ENCODE measurements around the gene PDE9A. TPM values are rescaled to one million over a fixed set of nuclear protein-coding genes. Genes with fewer than 3 reads are reported as not detected.

Gene PDE9A
- total RNA-seq, 1 donor from 2014 or later = 1.6 TPM

- no peak overlapping the region for H3K4me3 ChIP-seq (ENCODE audit: low read length in 3 of 3)
- H3K4me1 ChIP-seq (ENCODE audit: control insufficient read depth in 3 of 3, insufficient read depth in 3 of 3, low read length in 3 of 3) = peaks cover 0 to 11% (median 2%) of the 10 kb centered on the region in 3 donors
- no peak overlapping the region for H3K9ac ChIP-seq (ENCODE audit: low read depth in 1 of 3, low read length in 3 of 3)
- no peaks in the 10 kb centered on the region for H3K36me3 ChIP-seq (ENCODE audit: control insufficient read depth in 3 of 3, insufficient read depth in 3 of 3, low read length in 3 of 3)
- no peak overlapping the region for H3K27ac ChIP-seq (ENCODE audit: low read depth, low read length)
- H3K27me3 ChIP-seq (ENCODE audit: control insufficient read depth in 3 of 3, insufficient read depth in 3 of 3, low read length in 3 of 3) = peaks cover 13 to 40% (median 25%) of the 10 kb centered on the region in 3 donors
- H3K9me3 ChIP-seq (ENCODE audit: control insufficient read depth in 3 of 3, low read length in 3 of 3) = no peaks in the 10 kb centered on the region
Observed at GRCh38 chr21:42677339-42678321, 24.2 kb downstream of the PDE9A start.

DNA sequence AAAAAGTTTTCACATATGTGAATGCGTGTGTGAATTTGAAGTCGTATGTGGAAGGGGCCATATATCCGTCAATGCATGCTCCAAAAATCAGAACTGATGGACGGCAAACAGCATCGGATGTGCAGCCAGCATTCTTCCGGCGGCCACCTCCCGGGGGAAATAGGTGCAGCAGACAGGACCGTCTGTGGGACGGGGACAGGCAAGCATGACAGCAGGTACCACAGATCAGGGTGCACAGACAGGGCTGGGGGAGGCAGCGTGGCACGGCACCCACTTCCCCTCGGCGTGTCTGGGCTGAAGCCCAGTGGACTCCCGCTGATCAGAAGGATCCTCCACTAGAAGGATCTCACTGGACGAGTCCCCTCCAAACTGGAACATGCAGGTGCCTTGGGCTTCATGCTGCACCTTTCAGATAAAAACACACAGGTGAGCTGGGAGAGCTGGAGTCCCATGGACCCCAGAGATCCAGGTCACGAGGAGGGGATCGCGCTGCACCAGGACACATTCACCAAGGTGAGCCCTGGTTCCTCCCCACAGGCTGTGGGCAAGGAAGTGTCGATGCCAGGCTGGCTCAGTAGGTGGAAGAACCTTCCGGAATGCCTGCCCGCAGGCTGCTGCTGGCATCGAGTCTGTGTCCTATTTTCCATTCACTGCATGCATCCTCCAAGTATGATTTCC, 25.3 kb downstream of the PDE9A start:
- Histone ChIP-seq H3K27ac (ENCODE audit: low read depth, low read length) (no peak overlapping the region), H3K9me3 (ENCODE audit: control insufficient read depth in 3 of 3, low read length in 3 of 3) (no peaks in the 10 kb centered on the region), H3K9ac (ENCODE audit: low read depth in 1 of 3, low read length in 3 of 3) (no peak overlapping the region), H3K4me1 (ENCODE audit: control insufficient read depth in 3 of 3, insufficient read depth in 3 of 3, low read length in 3 of 3) (peaks cover 0 to 9% (median 2%) of the 10 kb centered on the region in 3 donors), H3K27me3 (ENCODE audit: control insufficient read depth in 3 of 3, insufficient read depth in 3 of 3, low read length in 3 of 3) (peaks cover 16 to 45% (median 29%) of the 10 kb centered on the region in 3 donors), H3K36me3 (ENCODE audit: control insufficient read depth in 3 of 3, insufficient read depth in 3 of 3, low read length in 3 of 3) (no peaks in the 10 kb centered on the region), H3K4me3 (ENCODE audit: low read length in 3 of 3) (no peak overlapping the region)

- Histone ChIP-seq H3K4me3 (ENCODE audit: low read length in 3 of 3) (no peak overlapping the region), H3K27me3 (ENCODE audit: control insufficient read depth in 3 of 3, insufficient read depth in 3 of 3, low read length in 3 of 3) (peaks cover 20 to 47% (median 35%) of the 10 kb centered on the region in 3 donors), H3K4me1 (ENCODE audit: control insufficient read depth in 3 of 3, insufficient read depth in 3 of 3, low read length in 3 of 3) (peaks cover 2 to 10% (median 4%) of the 10 kb centered on the region in 3 donors), H3K9me3 (ENCODE audit: control insufficient read depth in 3 of 3, low read length in 3 of 3) (no peaks in the 10 kb centered on the region), H3K27ac (ENCODE audit: low read depth, low read length) (no peak overlapping the region), H3K9ac (ENCODE audit: low read depth in 1 of 3, low read length in 3 of 3) (no peak overlapping the region), H3K36me3 (ENCODE audit: control insufficient read depth in 3 of 3, insufficient read depth in 3 of 3, low read length in 3 of 3) (no peaks in the 10 kb centered on the region)
Observed at GRCh38 chr21:42679319-42680057, 26.1 kb downstream of the PDE9A start.

DNA sequence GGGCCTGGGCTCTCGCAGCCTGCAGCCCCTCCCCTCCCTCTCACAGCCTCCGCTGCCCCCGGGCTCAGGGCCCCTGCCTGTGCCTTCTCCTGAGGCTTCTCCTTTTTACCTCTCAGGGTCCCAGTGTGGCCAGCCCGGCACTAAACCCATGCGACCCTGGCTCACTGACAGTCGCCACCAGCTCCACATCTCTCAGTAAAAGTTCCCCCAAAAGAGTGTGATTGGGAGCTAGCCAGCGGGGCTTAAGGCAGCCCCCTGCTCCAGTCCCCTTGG, 26.6 kb downstream of the PDE9A start:
- Histone ChIP-seq H3K9ac (ENCODE audit: low read depth in 1 of 3, low read length in 3 of 3) (no peak overlapping the region), H3K4me3 (ENCODE audit: low read length in 3 of 3) (no peak overlapping the region), H3K27ac (ENCODE audit: low read depth, low read length) (no peak overlapping the region), H3K27me3 (ENCODE audit: control insufficient read depth in 3 of 3, insufficient read depth in 3 of 3, low read length in 3 of 3) (peaks cover 22 to 50% (median 40%) of the 10 kb centered on the region in 3 donors), H3K4me1 (ENCODE audit: control insufficient read depth in 3 of 3, insufficient read depth in 3 of 3, low read length in 3 of 3) (peaks cover 4 to 9% (median 7%) of the 10 kb centered on the region in 3 donors), H3K9me3 (ENCODE audit: control insufficient read depth in 3 of 3, low read length in 3 of 3) (no peaks in the 10 kb centered on the region), H3K36me3 (ENCODE audit: control insufficient read depth in 3 of 3, insufficient read depth in 3 of 3, low read length in 3 of 3) (no peaks in the 10 kb centered on the region)

DNA sequence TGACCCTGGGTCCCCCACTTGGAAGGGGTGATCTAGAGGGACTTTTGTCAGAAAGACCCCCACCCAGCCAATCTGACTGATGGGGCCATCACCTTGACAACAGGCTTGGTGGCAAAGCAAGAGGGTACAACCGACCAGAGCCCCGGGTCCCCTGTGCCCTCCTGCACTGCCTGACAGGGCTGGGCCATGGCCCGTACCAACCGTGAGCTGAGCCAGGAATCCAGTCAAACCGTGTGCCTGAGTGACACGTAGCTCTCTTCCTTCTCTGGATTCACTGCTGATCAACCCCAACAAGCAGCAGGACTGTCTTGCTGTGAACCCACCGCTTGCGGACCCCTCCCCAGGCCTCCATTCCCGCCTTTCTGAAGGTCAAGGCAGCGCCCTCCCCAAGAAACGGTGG, 27.0 kb downstream of the PDE9A start:
- Histone ChIP-seq H3K9me3 (ENCODE audit: control insufficient read depth in 3 of 3, low read length in 3 of 3) (no peaks in the 10 kb centered on the region), H3K9ac (ENCODE audit: low read depth in 1 of 3, low read length in 3 of 3) (no peak overlapping the region), H3K4me3 (ENCODE audit: low read length in 3 of 3) (no peak overlapping the region), H3K4me1 (ENCODE audit: control insufficient read depth in 3 of 3, insufficient read depth in 3 of 3, low read length in 3 of 3) (peaks cover 4 to 9% (median 7%) of the 10 kb centered on the region in 3 donors), H3K27ac (ENCODE audit: low read depth, low read length) (no peak overlapping the region), H3K36me3 (ENCODE audit: control insufficient read depth in 3 of 3, insufficient read depth in 3 of 3, low read length in 3 of 3) (no peaks in the 10 kb centered on the region), H3K27me3 (ENCODE audit: control insufficient read depth in 3 of 3, insufficient read depth in 3 of 3, low read length in 3 of 3) (peaks cover 22 to 52% (median 41%) of the 10 kb centered on the region in 3 donors)

DNA sequence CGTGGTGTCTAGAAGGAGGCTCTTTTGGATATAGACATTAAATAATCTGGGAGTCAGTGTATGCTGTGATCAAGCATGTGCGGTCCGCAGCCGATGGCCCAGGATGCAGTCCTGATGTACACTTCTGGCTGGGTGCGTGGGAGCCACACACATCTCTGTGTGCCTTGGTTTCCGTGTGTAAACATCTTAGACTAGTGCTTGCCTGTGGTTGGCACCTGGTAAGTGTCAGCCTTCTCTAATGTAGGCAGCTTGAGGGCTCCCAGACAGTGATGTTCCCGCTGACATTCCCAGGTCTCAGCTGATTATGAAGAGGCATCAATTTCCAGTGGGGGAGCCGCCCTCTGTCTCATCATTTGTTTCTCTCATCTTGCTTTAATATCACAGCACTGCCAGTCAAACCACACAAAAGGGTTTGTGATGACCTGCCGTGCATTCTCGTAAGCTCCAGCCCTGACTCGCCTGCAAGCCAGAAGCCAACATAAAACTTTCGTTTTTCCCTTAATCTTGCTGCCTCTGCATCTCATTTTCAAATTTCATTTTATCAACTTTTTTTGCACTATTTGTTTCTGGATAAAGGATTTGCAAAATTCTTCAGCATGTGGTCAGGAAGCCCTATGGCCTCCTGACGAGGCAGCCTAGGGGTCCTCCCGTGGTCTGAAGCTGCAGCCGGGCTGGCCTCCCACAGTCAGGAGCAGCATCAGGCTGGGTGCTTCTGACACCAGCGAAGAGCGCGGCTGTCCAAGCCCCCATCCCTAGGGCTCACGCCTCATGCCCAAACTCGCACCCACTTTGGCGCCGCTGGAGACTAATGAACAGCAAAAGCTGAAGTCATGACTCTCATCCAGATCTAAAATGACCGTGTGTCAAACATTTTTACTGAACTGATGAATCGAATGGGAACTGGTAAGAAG, 28.1 kb downstream of the PDE9A start:
- Histone ChIP-seq H3K4me1 (ENCODE audit: control insufficient read depth in 3 of 3, insufficient read depth in 3 of 3, low read length in 3 of 3) (peaks cover 4 to 9% (median 7%) of the 10 kb centered on the region in 3 donors), H3K27ac (ENCODE audit: low read depth, low read length) (no peak overlapping the region), H3K27me3 (ENCODE audit: control insufficient read depth in 3 of 3, insufficient read depth in 3 of 3, low read length in 3 of 3) (peaks cover 22 to 56% (median 41%) of the 10 kb centered on the region in 3 donors), H3K9ac (ENCODE audit: low read depth in 1 of 3, low read length in 3 of 3) (no peak overlapping the region), H3K4me3 (ENCODE audit: low read length in 3 of 3) (no peak overlapping the region), H3K36me3 (ENCODE audit: control insufficient read depth in 3 of 3, insufficient read depth in 3 of 3, low read length in 3 of 3) (no peaks in the 10 kb centered on the region), H3K9me3 (ENCODE audit: control insufficient read depth in 3 of 3, low read length in 3 of 3) (no peaks in the 10 kb centered on the region)

DNA sequence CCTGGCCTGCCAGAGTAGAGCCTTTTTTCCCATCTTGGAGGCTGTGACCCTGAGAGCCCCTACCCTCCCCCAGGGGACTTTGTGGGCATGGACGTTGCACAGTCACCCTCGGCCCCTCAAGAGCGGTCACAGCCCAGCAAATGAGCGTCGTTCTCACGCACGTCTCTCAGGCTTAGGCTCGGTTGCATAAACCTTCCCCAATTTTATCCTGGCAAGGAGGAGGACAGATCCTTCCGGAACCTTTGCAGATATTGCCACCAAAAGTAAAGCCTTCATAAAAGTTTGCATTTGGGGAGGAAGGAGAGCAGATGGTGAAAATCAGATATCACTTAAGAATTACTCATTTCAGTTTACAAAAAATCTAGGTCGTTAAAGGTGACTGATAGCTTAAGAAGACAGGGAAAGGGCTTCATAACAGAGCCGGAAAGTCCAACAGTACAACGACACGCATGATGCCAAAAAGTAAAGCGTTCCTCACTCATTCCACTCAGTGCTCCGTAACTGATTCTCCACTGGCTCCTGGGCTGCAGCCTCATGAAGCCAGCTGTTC, 29.3 kb downstream of the PDE9A start:
- Histone ChIP-seq H3K4me3 (ENCODE audit: low read length in 3 of 3) (no peak overlapping the region), H3K27me3 (ENCODE audit: control insufficient read depth in 3 of 3, insufficient read depth in 3 of 3, low read length in 3 of 3) (peaks cover 22 to 56% (median 39%) of the 10 kb centered on the region in 3 donors), H3K9ac (ENCODE audit: low read depth in 1 of 3, low read length in 3 of 3) (no peak overlapping the region), H3K27ac (ENCODE audit: low read depth, low read length) (no peak overlapping the region), H3K36me3 (ENCODE audit: control insufficient read depth in 3 of 3, insufficient read depth in 3 of 3, low read length in 3 of 3) (peaks cover 0 to 1% (median 0%) of the 10 kb centered on the region in 3 donors), H3K9me3 (ENCODE audit: control insufficient read depth in 3 of 3, low read length in 3 of 3) (no peaks in the 10 kb centered on the region), H3K4me1 (ENCODE audit: control insufficient read depth in 3 of 3, insufficient read depth in 3 of 3, low read length in 3 of 3) (peaks cover 4 to 9% (median 7%) of the 10 kb centered on the region in 3 donors)

DNA sequence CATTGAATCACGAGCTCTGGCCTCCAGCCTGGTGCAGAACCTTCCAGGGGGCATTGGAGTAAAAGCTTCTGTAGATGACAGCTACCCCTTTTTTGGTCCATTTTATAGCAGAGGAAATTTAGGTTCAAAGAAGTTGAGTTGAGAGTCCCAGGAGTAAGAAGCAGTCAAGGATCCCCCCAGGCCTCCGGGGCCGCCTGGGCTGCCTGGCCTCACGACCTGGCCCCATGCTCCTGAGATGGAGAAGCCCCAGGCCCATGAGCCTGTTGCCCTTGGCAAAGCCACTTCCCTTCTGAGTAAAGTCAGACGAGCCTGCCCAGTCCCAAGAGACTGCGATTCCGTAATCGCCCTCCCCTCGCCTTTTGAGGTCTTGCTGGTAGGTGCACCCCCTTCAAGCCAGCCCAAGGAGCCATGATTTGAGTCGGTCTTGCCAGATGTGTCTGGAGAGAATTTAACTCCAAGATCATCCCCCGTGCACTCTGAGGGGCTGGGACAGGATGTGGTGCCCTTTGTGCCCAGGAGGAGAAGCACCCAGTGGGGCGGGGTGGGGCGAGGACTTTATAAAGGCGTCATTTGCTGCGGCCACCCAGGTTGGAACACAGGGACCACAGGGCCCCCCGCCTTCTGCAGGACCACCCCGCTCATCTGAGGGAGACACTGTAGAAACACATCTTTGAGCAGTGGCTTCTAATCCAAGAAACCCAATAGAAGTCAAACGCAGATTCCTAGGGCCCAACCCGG, 30.1 kb downstream of the PDE9A start:
- Histone ChIP-seq H3K4me1 (ENCODE audit: control insufficient read depth in 3 of 3, insufficient read depth in 3 of 3, low read length in 3 of 3) (peaks cover 3 to 9% (median 4%) of the 10 kb centered on the region in 3 donors), H3K27ac (ENCODE audit: low read depth, low read length) (no peak overlapping the region), H3K27me3 (ENCODE audit: control insufficient read depth in 3 of 3, insufficient read depth in 3 of 3, low read length in 3 of 3) (peaks cover 22 to 53% (median 33%) of the 10 kb centered on the region in 3 donors), H3K9me3 (ENCODE audit: control insufficient read depth in 3 of 3, low read length in 3 of 3) (no peaks in the 10 kb centered on the region), H3K36me3 (ENCODE audit: control insufficient read depth in 3 of 3, insufficient read depth in 3 of 3, low read length in 3 of 3) (peaks cover 0 to 3% (median 2%) of the 10 kb centered on the region in 3 donors), H3K4me3 (ENCODE audit: low read length in 3 of 3) (no peak overlapping the region), H3K9ac (ENCODE audit: low read depth in 1 of 3, low read length in 3 of 3) (no peak overlapping the region)
